Measurements from ENCODE around the gene ABCA8. TPM values are rescaled to one million over a fixed set of nuclear protein-coding genes. Genes with fewer than 3 reads are reported as not detected.

ABCA8 gene
- total RNA-seq, 1 experiment from 2014 or later, result not detected

- in situ Hi-C loops (cut with HindIII; ENCODE audit: low pct_unique_long_range_greater_than_20kb, low sequenced_read_pairs), result no loop called here
- DNase-seq (ENCODE audit: low read depth), result no peak
Observed at GRCh38 chr17:68886401-68886800, 68.8 kb downstream of the ABCA8 start.

- no peak for DNase-seq (ENCODE audit: low read depth)
- in situ Hi-C loops (cut with HindIII; ENCODE audit: low pct_unique_long_range_greater_than_20kb, low sequenced_read_pairs), result no loop called here
Observed at GRCh38 chr17:68884888-68885287, 70.3 kb downstream of the ABCA8 start.

- in situ Hi-C loops (cut with HindIII; ENCODE audit: low pct_unique_long_range_greater_than_20kb, low sequenced_read_pairs), result no loop called here
- no peak for DNase-seq (ENCODE audit: low read depth)
Observed at GRCh38 chr17:68878226-68878885, 76.8 kb downstream of the ABCA8 start.

- no peak for DNase-seq (ENCODE audit: low read depth)
- in situ Hi-C loops (cut with HindIII; ENCODE audit: low pct_unique_long_range_greater_than_20kb, low sequenced_read_pairs), result no loop called here
Observed at GRCh38 chr17:68871447-68871846, 83.7 kb downstream of the ABCA8 start.

- in situ Hi-C loops (cut with HindIII; ENCODE audit: low pct_unique_long_range_greater_than_20kb, low sequenced_read_pairs), result no loop called here
- DNase-seq (ENCODE audit: low read depth), result no peak
Observed at GRCh38 chr17:68870976-68871375, 84.2 kb downstream of the ABCA8 start.

- in situ Hi-C loops (cut with HindIII; ENCODE audit: low pct_unique_long_range_greater_than_20kb, low sequenced_read_pairs), result no loop called here
- no peak for DNase-seq (ENCODE audit: low read depth)
Observed at GRCh38 chr17:68870161-68870826, 84.9 kb downstream of the ABCA8 start.

GRCh38 chr17:68868708-68869107, 86.5 kb downstream of the ABCA8 start:
- in situ Hi-C loops (cut with HindIII; ENCODE audit: low pct_unique_long_range_greater_than_20kb, low sequenced_read_pairs), result no loop called here
- DNase-seq (ENCODE audit: low read depth), result no peak

- no peak for DNase-seq (ENCODE audit: low read depth)
- in situ Hi-C loops (cut with HindIII; ENCODE audit: low pct_unique_long_range_greater_than_20kb, low sequenced_read_pairs), result no loop called here
Observed at GRCh38 chr17:68867759-68868516, 87.3 kb downstream of the ABCA8 start.

GRCh38 chr17:68865584-68865983, 89.6 kb downstream of the ABCA8 start:
- DNase-seq (ENCODE audit: low read depth), result no peak
- in situ Hi-C loops (cut with HindIII; ENCODE audit: low pct_unique_long_range_greater_than_20kb, low sequenced_read_pairs), result no loop called here

- DNase-seq (ENCODE audit: low read depth), result no peak
- in situ Hi-C loops (cut with HindIII; ENCODE audit: low pct_unique_long_range_greater_than_20kb, low sequenced_read_pairs), result no loop called here
Observed at GRCh38 chr17:68863091-68863652, 92.0 kb downstream of the ABCA8 start.

- in situ Hi-C loops (cut with HindIII; ENCODE audit: low pct_unique_long_range_greater_than_20kb, low sequenced_read_pairs), result no loop called here
- DNase-seq (ENCODE audit: low read depth), result no peak
Observed at GRCh38 chr17:68861602-68862001, 93.6 kb downstream of the ABCA8 start.

- DNase-seq (ENCODE audit: low read depth), result no peak
- in situ Hi-C loops (cut with HindIII; ENCODE audit: low pct_unique_long_range_greater_than_20kb, low sequenced_read_pairs), result no loop called here
Observed at GRCh38 chr17:68860941-68861340, 94.3 kb downstream of the ABCA8 start.

GRCh38 chr17:68854452-68854851, 100.7 kb downstream of the ABCA8 start:
- in situ Hi-C loops (cut with HindIII; ENCODE audit: low pct_unique_long_range_greater_than_20kb, low sequenced_read_pairs), result no loop called here
- no peak for DNase-seq (ENCODE audit: low read depth)

GRCh38 chr17:68853439-68853838, 101.8 kb downstream of the ABCA8 start:
- in situ Hi-C loops (cut with HindIII; ENCODE audit: low pct_unique_long_range_greater_than_20kb, low sequenced_read_pairs), result no loop called here
- DNase-seq (ENCODE audit: low read depth), result no peak

- DNase-seq (ENCODE audit: low read depth), result no peak
- in situ Hi-C loops (cut with HindIII; ENCODE audit: low pct_unique_long_range_greater_than_20kb, low sequenced_read_pairs), result no loop called here
Observed at GRCh38 chr17:68853036-68853435, 102.2 kb downstream of the ABCA8 start.

GRCh38 chr17:68851890-68852289, 103.3 kb downstream of the ABCA8 start:
- no peak for DNase-seq (ENCODE audit: low read depth)
- in situ Hi-C loops (cut with HindIII; ENCODE audit: low pct_unique_long_range_greater_than_20kb, low sequenced_read_pairs), result no loop called here

GRCh38 chr17:68850749-68851510, 104.3 kb downstream of the ABCA8 start:
- in situ Hi-C loops (cut with HindIII; ENCODE audit: low pct_unique_long_range_greater_than_20kb, low sequenced_read_pairs), result no loop called here
- DNase-seq (ENCODE audit: low read depth), result no peak

Measured in Caki2 (cell line).